Endothelial cell of hepatic sinusoid (primary cell): ENCODE data around the gene MYCL.

ENCODE experiments used
- in situ Hi-C: cut with HindIII; loops from 2 replicates; pipeline ENCODE4 v1.10.0; 2017; ENCODE audit warnings: low sequenced_read_pairs

Gene MYCL

GRCh38 chr1:39901714-39902459, at the start of gene MYCL:
MYCL (minus strand) TSS chr1:39901917; CDS start chr1:39901434, 483 bp downstream.
- in situ Hi-C loops: no loop called here

GRCh38 chr1:39949891-39950290, 48.2 kb upstream of the MYCL start:
- in situ Hi-C loops: no loop called here

GRCh38 chr1:39947260-39947659, 45.5 kb upstream of the MYCL start:
- in situ Hi-C loops: no loop called here

- in situ Hi-C loops: no loop called here
Observed at GRCh38 chr1:39946216-39946615, 44.5 kb upstream of the MYCL start.

- in situ Hi-C loops: no loop called here
Observed at GRCh38 chr1:39944410-39945112, 42.8 kb upstream of the MYCL start.

GRCh38 chr1:39943471-39944290, 42.0 kb upstream of the MYCL start:
- in situ Hi-C loops: no loop called here

- in situ Hi-C loops: no loop called here
Observed at GRCh38 chr1:39940980-39941871, 39.5 kb upstream of the MYCL start.

GRCh38 chr1:39940253-39940652, 38.5 kb upstream of the MYCL start:
- in situ Hi-C loops: no loop called here

- in situ Hi-C loops: loop anchor here (10.0 kb wide), 1 partner anchor 204 kb away; the partner anchor contains the start of gene PPIE
Observed at GRCh38 chr1:39938856-39939255, 37.1 kb upstream of the MYCL start.

GRCh38 chr1:39936724-39937491, 35.2 kb upstream of the MYCL start:
- in situ Hi-C loops: loop anchor here (10.0 kb wide), 1 partner anchor 202 kb away; the partner anchor contains the start of gene PPIE

- in situ Hi-C loops: loop anchor here (5.0 to 10.0 kb wide), 2 partner anchors 43 to 199 kb away; partner anchors contain the start of gene PPIE
Observed at GRCh38 chr1:39933956-39934941, 32.5 kb upstream of the MYCL start.

- in situ Hi-C loops: no loop called here
Observed at GRCh38 chr1:39928809-39929587, 27.3 kb upstream of the MYCL start.

- in situ Hi-C loops: no loop called here
Observed at GRCh38 chr1:39927538-39927937, 25.8 kb upstream of the MYCL start.

GRCh38 chr1:39926820-39927219, 25.1 kb upstream of the MYCL start:
- in situ Hi-C loops: no loop called here

- in situ Hi-C loops: no loop called here
Observed at GRCh38 chr1:39926343-39926793, 24.7 kb upstream of the MYCL start.

GRCh38 chr1:39925721-39926342, 24.1 kb upstream of the MYCL start:
- in situ Hi-C loops: no loop called here

GRCh38 chr1:39922251-39922688, 20.6 kb upstream of the MYCL start:
- in situ Hi-C loops: no loop called here
